ENCODE data around the gene HS2ST1. TPM values are rescaled to one million over a fixed set of nuclear protein-coding genes. Genes with fewer than 3 reads are reported as not detected.
A peak's percentile ranks its signal among the peaks of the same experiment; 100 is the strongest.

The HS2ST1 gene
- total RNA-seq, 1 donor from 2014 or later = 8.7 TPM

- TF ChIP-seq, protein P1, sequence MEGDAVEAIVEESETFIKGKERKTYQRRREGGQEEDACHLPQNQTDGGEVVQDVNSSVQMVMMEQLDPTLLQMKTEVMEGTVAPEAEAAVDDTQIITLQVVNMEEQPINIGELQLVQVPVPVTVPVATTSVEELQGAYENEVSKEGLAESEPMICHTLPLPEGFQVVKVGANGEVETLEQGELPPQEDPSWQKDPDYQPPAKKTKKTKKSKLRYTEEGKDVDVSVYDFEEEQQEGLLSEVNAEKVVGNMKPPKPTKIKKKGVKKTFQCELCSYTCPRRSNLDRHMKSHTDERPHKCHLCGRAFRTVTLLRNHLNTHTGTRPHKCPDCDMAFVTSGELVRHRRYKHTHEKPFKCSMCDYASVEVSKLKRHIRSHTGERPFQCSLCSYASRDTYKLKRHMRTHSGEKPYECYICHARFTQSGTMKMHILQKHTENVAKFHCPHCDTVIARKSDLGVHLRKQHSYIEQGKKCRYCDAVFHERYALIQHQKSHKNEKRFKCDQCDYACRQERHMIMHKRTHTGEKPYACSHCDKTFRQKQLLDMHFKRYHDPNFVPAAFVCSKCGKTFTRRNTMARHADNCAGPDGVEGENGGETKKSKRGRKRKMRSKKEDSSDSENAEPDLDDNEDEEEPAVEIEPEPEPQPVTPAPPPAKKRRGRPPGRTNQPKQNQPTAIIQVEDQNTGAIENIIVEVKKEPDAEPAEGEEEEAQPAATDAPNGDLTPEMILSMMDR (conservative IDR thresholded peaks at IDR 0.05; ENCODE audit: low read depth, low read length) = no peak
- no peak for DNase-seq (ENCODE audit: low read depth)
- H3K4me3 ChIP-seq (ENCODE audit: low read depth, low read length) = no peak overlapping the region
Measured at GRCh38 chr1:87130438-87130837, 216.0 kb downstream of the HS2ST1 start.

- no peak for DNase-seq (ENCODE audit: low read depth)
- TF ChIP-seq, protein P1 (conservative IDR thresholded peaks at IDR 0.05; ENCODE audit: low read depth, low read length) = peak; percentile 87
- H3K4me3 ChIP-seq (ENCODE audit: low read depth, low read length) = peak overlapping the region; percentile 57
Measured at GRCh38 chr1:87131809-87132283, 217.4 kb downstream of the HS2ST1 start.

GRCh38 chr1:87132284-87132870 is 217.9 kb downstream of the HS2ST1 start:
- peak overlapping the region; percentile 57 for H3K4me3 ChIP-seq (ENCODE audit: low read depth, low read length)
- DNase-seq (ENCODE audit: low read depth) = no peak
- TF ChIP-seq, protein P1 (conservative IDR thresholded peaks at IDR 0.05; ENCODE audit: low read depth, low read length) = no peak

GRCh38 chr1:87134061-87134460 is 219.6 kb downstream of the HS2ST1 start:
- DNase-seq (ENCODE audit: low read depth) = no peak
- TF ChIP-seq, protein P1 (conservative IDR thresholded peaks at IDR 0.05; ENCODE audit: low read depth, low read length) = no peak
- no peak overlapping the region for H3K4me3 ChIP-seq (ENCODE audit: low read depth, low read length)

GRCh38 chr1:87134625-87135328 is 220.3 kb downstream of the HS2ST1 start:
- TF ChIP-seq, protein P1 (conservative IDR thresholded peaks at IDR 0.05; ENCODE audit: low read depth, low read length) = no peak
- no peak overlapping the region for H3K4me3 ChIP-seq (ENCODE audit: low read depth, low read length)
- DNase-seq (ENCODE audit: low read depth) = no peak

DNA sequence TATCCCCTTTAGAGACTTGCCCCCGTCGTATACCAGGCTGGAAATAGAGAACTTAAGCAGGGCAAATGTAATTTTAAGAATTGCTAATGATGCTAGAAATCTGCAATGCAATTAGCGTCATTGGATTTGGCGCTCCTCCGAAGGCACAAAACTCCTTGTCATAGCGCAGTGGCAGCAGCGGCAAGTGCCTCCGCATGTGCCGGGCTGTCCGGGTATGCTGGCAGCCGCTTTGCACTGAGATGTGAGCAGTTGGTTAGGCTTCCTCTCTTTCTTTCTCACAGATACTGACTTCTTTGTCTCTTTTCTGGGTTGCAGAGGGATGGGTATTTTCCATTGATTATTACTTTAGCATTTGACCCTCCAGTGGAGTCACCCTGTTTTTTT is 220.9 kb downstream of the HS2ST1 start:
- no peak for DNase-seq (ENCODE audit: low read depth)
- H3K4me3 ChIP-seq (ENCODE audit: low read depth, low read length) = no peak overlapping the region
- TF ChIP-seq, protein P1 (conservative IDR thresholded peaks at IDR 0.05; ENCODE audit: low read depth, low read length) = no peak

All from epithelial cell of proximal tubule (primary cell).